Erythroblast (primary cell): Measurements from ENCODE around the gene PCBP3.

ENCODE experiments used
- GATA1 ChIP-seq: IDR thresholded peaks from 2 replicates; pipeline ENCODE4 v1.6.1; 2011; ENCODE audit warnings: low read depth, mild to moderate bottlenecking, control low read depth, low read length, moderate library complexity
- POLR2A ChIP-seq: IDR thresholded peaks from 2 replicates; pipeline ENCODE4 v1.6.1; 2011; ENCODE audit warnings: mild to moderate bottlenecking, low read length

GRCh38 chr21:45918011-45918410, 274.5 kb downstream of the PCBP3 start:
- TF ChIP-seq POLR2A: no peak
- TF ChIP-seq GATA1: no peak
